Measurements from ENCODE around the gene CHPF2.

CHPF2 gene

GRCh38 chr7:151205730-151206129, 26.6 kb upstream of the CHPF2 start:
- DNase-seq: no peak

DNA sequence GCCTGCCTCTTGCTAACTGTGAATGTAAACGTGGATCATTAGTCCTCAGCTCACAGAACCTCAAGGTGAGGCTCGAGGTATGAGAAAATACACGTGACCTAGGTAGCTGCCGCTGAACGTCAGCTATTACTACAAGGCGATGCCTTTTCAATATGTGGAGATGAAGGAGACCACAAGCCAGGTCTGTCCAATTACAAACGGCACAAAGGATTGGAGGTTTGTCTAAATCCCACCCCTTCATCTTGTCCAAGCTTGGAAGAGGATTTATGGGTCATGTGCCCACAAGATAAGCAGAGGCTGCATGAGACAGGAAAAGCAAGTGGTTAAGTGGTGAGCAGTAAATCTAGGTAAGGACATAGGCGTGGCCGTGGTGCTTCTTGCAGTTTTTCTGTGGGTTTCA, 25.4 kb upstream of the CHPF2 start:
- no peak for DNase-seq

GRCh38 chr7:151207315-151207714, 25.0 kb upstream of the CHPF2 start:
- DNase-seq: no peak

DNA sequence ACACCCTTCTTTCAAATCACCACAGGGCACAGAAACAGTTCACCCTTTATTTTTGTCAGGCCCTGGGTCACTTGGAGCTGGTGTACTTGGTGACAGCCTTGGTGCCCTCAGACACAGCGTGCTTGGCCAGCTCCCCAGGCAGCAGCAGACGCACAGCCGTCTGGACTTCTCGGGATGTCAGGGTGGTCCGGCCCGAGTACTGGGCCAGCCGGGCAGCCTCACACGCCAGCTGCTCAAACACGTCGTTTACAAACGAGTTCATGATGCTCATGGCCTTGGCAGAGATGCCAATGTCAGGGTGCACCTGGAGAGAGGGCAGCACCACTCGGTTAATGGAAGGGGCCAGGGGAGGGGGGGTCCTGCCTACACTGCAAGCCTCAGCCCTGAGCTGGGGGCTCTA, 24.5 kb upstream of the CHPF2 start:
- DNase-seq: no peak

DNA sequence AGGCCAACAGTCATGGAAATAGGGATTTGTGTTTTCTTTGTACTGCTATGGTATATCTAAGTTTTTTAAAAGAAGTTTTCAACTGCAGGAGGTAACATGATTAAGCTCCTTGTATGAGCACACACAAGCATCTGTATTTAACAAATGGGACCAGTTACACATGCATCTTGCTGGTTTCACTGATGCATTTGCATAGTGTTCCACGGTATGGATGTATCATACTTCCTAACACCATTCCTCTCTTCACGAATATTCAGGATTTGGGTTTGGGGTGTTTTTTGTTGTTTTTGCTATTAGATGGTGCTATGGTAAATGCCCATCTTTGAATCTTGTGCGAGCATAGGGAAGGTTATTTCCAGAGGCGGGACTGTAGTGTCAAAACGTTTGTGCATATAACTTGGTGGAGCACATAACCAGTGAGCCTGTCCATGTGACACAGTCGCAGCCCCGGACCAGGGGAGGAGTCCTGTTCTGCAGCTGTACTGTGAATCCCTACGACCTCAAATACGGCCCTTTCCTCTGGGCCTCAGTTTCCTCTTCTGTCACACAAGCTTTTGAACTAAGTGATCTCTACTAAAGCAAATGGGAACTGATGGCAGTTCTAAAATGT, 23.9 kb upstream of the CHPF2 start:
- DNase-seq: no peak

DNA sequence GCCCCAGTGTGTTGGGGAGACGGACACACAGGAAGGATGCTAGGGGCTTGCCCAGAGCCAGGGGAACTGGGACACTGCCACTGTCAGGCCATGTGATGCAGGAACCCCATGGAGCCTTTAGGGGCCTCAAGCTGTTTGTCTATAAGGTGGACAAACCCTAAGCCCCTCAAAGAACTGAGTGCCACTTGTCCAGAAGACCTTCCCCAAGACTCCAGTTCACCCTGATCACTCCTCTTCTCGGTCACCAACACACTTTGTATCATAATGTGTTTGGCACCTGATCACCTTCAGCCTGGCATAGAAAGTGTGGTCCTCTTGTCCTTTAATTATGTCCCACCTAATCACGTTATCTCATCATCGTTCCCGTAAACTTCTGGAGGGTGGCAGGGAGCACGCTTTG, 22.7 kb upstream of the CHPF2 start:
- DNase-seq: no peak

- DNase-seq: no peak
These were observed 22.0 kb upstream of the CHPF2 start, which contains the start of gene H2BK1 for GRCh38 chr7:151210087-151210854. TSS of gene H2BK1 (minus strand) at chr7:151210488. CDS start at chr7:151210318, 170 bp downstream.

- DNase-seq: no peak
These were observed 21.0 kb upstream of the CHPF2 start for GRCh38 chr7:151211155-151211772.

DNA sequence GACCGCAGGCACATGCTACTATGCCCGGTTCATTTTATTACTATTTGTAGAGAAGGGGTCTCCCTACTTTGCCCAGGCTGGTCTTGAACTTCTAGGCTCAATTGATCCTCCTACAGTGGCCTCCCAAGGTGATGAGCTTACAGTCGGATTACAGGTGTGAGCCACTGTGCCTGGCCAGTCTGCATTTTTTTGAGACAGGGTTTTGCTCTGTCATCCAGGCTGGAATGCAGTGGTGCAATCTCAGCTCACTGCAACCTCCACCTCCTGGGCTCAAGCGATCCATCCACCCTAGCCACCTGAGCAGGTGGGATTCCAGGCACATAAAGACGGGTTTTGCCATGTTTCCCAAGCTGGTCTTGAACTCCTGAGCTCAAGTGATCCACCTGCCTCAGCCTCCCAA, 19.7 kb upstream of the CHPF2 start:
- DNase-seq: no peak

DNA sequence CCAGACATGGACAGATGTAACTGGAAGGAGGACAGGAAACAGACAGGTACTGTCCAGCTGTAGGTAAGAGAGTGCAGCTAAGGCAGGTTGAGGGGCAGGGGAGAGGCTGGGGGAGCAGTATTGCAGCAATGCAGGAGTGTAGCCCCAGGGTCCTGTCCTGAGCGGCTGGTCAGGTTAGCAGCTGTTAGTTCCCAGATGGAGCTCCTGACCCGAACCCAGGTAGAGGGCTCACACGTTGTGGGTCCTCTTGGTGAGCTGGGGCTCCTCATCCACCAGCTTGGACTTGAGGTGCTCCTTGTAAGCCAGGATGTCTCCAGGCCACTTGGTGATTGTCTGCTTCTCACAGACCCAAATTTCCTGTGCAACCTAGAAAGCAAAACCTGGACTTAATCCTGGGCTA, 18.5 kb upstream of the CHPF2 start:
- no peak for DNase-seq

DNA sequence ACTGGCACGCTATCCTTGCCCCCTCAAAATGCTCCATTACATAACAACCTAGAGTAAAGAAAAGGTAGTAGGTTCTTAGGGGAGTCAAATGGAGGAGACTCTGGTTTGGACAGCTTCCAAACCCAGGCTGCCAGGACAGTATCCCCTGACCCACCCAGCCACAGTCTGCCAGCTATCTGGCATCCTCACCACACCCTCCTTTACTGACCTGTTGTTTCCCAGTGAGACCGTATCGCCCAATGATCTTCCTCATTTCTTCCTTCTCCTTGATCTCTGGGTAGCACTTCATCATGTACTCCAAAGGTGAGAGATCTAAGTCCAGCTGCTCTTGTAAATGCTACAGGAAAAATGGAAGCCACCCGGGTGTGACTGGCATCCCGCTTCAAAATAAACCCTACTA, 16.9 kb upstream of the CHPF2 start:
- DNase-seq: no peak

GRCh38 chr7:151218170-151218569, 14.1 kb upstream of the CHPF2 start:
- no peak for DNase-seq

DNA sequence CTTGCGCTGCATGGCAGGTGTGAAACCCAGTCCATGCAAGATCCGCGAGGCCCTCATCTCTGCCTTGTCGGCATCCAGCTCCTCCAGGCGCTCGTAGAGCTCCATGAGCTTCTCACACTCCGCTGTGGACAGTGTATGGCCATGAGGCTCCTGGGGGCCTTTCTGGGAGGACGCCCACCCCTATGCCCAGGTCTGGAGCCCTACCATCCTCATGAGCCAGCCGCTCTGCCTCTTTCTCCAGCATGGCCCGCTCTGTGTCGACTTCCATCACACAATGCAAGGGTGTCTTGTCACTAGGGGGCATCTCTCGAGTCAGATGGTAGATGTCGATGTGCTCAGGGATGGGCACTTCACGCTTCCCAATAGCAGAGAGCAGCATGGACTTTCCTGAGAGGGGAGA, 8.6 kb upstream of the CHPF2 start:
- DNase-seq: no peak

DNA sequence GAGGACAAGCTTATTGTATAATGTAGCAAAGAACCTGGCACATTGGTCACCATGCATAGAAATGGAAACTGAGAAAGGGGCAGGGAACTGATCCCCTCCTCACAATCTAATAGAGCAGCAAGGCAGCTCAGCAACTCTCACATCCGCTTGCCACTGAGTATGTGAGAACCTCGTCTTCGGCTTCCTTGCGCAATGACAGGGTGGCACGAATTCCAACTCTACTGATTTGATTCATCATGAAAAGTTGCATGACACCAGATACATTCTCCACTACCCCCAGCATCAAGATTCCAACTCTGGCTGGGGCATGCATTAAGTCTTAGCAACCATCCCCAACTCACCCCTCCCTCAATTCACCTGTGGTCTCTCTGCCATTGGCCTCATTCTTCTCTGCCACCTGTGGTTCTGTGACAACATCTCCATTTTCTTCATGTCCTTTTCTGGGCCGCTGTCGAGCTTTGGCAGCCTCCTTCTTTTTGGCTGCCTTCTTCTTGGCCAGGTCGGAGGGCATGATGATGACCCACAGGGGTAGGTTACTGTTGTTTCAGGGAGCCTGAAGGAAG, 6.3 kb upstream of the CHPF2 start:
- no peak for DNase-seq

DNA sequence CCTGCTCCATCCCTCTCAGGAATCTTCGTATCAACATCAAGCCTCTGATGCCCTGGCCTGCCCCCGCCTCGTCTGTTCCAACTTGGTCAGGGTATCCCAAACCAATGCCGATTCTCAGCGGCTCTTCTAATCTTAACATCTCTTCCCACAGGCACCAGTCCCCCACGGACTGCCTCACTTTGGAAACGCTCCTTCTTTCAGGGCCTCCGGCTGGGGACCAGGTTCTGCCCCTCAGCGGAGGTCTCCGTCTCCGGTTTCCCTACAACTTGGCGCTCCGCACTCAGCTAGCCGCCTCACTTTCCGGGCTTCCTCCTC, 5.8 kb upstream of the CHPF2 start:
- no peak for DNase-seq

DNA sequence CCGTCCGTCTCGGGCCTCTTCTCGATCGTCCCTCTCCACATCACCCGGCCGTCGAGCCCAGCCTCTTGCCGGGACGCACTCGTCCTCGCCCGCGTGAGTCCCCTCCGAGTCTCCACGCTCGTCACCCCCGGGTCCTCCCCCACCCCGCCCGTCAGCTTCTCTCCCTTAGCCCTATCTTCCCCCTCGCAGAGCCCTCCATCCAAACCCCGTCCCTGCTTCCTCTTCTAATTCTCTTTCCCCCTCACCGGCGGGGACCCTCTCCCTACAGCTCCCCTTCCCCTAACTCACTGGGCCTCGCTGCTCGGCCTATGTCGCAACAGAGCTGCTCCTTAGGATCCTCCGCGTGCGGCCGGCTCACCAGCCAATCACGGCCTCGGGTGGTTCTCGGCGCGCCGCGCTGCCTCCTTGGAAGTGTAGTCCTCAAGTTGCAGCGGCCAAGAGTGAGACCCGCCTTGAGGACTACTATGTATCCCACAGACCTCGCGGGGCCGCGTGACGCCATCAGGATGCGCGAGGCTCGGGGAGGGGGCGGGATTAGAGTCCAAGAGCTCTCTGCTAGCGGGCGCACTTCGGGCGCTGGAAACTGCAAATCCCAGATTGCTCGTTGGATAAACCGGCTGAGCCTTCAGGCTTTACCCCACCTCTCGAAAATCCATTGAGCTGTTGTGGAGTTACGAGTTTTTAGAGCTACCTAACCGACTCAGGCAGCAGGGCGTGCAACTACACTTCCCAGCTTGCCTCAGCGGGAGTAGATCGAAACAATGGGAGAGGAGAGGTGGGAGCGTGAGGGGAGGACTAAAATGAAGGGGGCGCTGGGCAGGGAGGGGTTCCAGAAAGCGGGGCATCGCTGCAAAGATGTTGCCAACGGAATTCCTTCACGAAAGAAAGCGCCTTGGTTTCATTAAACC, 5.2 kb upstream of the CHPF2 start, which contains the start of gene ABCF2:
Gene ABCF2, minus strand, starts transcription at position 331 of the 908 bp plus-strand sequence. CDS start 747 bp downstream, outside the sequence.
- peak; percentile 98 for DNase-seq

DNA sequence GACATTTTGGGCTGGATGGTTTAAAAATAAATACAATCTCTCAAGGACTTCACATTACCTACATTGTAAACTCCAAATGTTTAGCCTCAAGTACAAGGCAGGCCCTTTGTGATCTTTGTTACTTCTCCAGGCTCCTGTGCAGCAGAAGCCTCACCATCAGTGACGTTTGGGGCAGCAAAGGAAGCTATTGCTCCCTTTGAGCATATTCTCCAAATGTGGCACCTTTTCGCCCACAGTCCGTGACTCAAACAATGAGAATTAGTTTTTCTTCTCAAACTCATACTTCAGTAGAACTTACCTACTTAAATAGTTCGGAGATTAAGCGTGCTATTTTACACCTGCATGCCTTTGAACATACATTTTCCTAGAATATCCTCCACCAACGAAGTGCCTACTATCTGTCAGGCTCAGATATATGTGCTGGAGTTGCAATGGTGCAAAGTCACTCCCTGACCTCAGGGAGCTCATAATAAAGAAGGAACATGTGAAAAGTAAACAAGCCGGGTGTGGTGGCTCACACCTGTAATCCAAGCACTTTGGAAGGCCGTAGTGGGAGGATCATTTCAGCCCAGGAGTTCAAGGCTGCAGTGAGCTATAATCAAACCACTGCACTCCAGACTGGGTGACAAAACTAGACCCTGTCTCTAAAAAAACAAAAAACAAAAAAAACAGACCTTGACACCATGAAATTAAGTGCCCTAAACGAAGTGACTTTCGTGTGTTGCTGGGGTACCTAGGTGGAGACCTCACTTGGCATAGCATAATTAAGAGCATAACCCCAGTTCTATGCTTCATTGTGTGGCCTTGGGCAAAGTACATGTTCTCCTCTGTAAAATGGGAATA, 4.0 kb upstream of the CHPF2 start:
- DNase-seq: no peak

DNA sequence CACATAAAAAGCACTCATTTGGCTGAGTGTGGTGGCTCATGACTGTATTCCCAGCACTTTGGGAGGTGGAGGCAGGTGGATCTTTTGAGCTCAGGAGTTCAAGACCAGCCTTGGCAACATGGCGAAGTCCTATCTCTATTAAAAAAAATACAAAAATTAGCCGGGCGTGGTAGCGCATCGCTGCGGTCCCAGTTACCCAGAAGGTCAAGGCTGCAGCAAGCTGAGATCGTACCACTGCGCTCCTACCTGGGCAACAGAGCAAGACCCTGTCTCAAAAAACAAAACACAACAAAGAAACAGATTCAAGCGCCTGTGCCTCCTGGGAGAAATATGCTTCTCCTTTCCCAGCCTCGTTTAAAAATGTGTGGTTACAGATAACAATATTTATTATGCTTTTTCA, 3.0 kb upstream of the CHPF2 start:
- DNase-seq: no peak

- DNase-seq: no peak
These were observed 1.2 kb upstream of the CHPF2 start for GRCh38 chr7:151231080-151231479.

DNA sequence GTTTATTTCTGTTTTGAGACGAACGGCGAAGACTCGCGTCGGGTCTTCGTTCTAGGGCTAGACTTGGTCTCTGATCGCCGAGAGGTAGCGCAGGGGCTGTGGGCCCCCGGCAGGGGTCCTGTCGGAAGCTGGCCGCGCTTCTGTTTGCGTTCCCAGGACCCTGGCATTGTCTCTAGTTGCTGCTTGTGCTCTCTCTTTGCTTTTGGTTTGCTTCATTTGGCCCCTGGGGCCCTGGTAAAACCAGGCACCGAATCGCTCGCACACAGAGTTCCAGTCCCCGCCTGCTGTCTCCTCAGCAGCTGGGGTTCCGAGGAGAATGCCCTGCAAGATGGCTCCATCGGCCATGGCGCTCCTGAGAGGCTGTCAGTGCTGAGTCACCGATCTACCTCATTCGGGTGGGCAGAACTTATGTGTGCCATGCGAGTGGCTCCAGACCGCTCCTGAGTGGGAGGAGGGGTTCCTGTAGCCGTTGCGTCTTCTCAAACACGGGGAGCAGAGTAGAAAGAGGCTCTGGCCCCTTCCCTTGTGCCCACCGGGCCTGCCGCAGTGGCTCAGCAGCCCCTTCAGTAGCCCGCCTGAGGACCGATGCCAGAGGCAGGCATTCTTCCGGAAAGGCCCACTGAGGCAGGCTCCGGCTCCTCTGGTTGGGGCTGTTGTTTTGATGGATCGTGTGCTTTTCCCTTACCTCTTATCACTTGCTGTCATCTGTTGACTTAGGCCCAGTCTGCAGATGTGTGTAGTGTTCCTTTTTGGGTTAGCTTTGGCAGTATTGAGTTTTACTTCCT, 826 bp downstream of the CHPF2 start:
- DNase-seq: peak; percentile 66

- DNase-seq: no peak
These were observed 1.5 kb downstream of the CHPF2 start for GRCh38 chr7:151233804-151234203.

Data from amniotic stem cell (primary cell).